Thoracic aorta (tissue), 2 donors: ENCODE results near the gene SFI1. TPM values are rescaled to one million over a fixed set of nuclear protein-coding genes. Genes with fewer than 3 reads are reported as not detected.

ENCODE experiments used
- ATAC-seq: fragments of 150-250 bp; one replicate; pipeline ENCODE4 v1.8.0; 2017; ENCODE audit warnings: low read depth; ENCODE audit not compliant: insufficient number of reproducible peaks, low FRiP score
- DNase-seq: peaks from one replicate; pipeline ENCODE4 v3.0.0-alpha.2; 2020; ENCODE audit warnings: low spot score
- H3K27ac ChIP-seq, 2 donors: fragments of 200-600 bp; sonication (generic); 1 replicate in 1 of 2; 2 replicates in 1 of 2; pipeline ENCODE4 v1.5.1; 2016; ENCODE audit warnings: mild to moderate bottlenecking in 2 of 2, moderate library complexity in 2 of 2
- H3K27me3 ChIP-seq: fragments of 200-600 bp; sonication (generic); replicated peaks from 2 replicates; pipeline ENCODE4 v1.6.0; 2016; ENCODE audit warnings: mild to moderate bottlenecking; ENCODE audit not compliant: insufficient read depth
- H3K36me3 ChIP-seq: fragments of 200-600 bp; sonication (generic); one replicate; pipeline ENCODE4 v1.5.1; 2016
- H3K4me1 ChIP-seq, 2 donors: fragments of 200-600 bp; sonication (generic); 1 replicate in 1 of 2; 2 replicates in 1 of 2; pipeline versions ENCODE4 v1.5.1 to v1.6.0; 2016; ENCODE audit warnings: low read depth in 2 of 2, mild to moderate bottlenecking in 1 of 2; ENCODE audit not compliant: control insufficient read depth in 1 of 2
- H3K4me3 ChIP-seq: fragments of 200-600 bp; sonication (generic); 2 replicates; pipeline ENCODE4 v1.5.1; 2016; ENCODE audit warnings: mild to moderate bottlenecking
- H3K9me3 ChIP-seq: fragments of 200-600 bp; sonication (generic); 2 replicates; pipeline ENCODE4 v1.5.1; 2016
- total RNA-seq, 2 donors: library from RNA; depleted of rRNA; stranded (reverse); fragments of >200 nt; gene quantifications; one replicate each; pipeline versions ENCODE4 v1.1.0 to v1.2.3, GENCODE V29; 2016
- TF ChIP-seq, protein P1 (sequence below): fragments of 200-600 bp; sonication (generic); IDR thresholded peaks from one replicate; pipeline ENCODE4 v1.5.1; 2019; ENCODE audit warnings: antibody characterized with exemption

SFI1 gene
- total RNA-seq, 2 donors from 2014 or later = 25.0 to 59.9 TPM

DNA sequence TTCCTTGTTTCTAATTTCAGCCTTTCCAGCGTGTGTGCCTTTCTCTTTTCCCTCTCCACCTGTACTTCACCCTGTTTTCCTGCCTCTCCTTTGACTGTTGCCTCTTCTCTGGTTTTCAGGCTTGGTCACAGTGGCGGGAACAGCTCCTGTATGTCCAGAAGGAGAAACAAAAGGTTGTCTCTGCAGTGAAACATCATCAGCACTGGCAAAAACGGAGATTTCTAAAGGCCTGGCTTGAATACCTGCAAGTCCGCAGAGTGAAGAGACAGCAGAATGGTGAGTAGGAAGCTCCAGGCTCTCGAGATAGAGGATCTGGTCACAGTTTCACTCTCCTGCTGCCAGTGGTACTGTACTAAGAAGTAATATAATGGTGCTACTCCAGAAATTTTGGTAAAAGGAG lies 76.6 kb downstream of the SFI1 start:
- no peak for DNase-seq
- Histone ChIP-seq H3K36me3 (peaks cover 8% of the 10 kb centered on the region), H3K27ac (no peak overlapping the region), H3K4me3 (no peak overlapping the region), H3K9me3 (no peaks in the 10 kb centered on the region), H3K4me1 (no peaks in the 10 kb centered on the region), H3K27me3 (no peaks in the 10 kb centered on the region)
- no peak for ATAC-seq
- TF ChIP-seq, protein P1, sequence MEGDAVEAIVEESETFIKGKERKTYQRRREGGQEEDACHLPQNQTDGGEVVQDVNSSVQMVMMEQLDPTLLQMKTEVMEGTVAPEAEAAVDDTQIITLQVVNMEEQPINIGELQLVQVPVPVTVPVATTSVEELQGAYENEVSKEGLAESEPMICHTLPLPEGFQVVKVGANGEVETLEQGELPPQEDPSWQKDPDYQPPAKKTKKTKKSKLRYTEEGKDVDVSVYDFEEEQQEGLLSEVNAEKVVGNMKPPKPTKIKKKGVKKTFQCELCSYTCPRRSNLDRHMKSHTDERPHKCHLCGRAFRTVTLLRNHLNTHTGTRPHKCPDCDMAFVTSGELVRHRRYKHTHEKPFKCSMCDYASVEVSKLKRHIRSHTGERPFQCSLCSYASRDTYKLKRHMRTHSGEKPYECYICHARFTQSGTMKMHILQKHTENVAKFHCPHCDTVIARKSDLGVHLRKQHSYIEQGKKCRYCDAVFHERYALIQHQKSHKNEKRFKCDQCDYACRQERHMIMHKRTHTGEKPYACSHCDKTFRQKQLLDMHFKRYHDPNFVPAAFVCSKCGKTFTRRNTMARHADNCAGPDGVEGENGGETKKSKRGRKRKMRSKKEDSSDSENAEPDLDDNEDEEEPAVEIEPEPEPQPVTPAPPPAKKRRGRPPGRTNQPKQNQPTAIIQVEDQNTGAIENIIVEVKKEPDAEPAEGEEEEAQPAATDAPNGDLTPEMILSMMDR = no peak

DNA sequence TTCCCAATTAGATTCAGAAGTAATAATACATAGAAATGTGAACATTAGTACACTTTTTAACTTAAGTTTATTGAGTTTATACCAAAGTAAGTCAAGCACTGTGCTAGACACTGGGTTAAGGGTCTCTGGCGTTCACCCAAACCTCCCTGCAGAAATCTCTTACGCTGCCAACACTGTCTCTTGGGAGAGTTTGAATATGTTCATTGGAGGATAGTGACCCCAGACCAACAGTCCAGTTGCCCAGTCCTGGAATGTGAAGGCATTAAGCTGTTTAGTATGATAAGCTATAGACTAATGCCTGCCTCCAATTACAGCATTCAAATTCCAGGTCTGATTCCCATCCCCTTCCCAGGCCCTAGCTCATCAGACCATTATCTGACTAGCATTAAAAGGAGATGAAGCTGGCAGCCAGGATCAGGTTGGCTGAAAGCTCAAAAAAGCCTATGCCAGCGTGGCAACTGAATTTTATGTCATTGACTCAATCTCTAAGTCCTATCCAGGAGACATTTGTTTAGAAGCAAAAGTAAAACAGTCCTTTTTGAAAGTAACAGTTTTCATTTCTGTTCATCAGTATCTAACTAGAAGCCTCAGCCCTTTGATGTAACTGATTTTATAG lies 77.8 kb downstream of the SFI1 start:
- ATAC-seq = no peak
- Histone ChIP-seq H3K27me3 (no peaks in the 10 kb centered on the region), H3K27ac (no peak overlapping the region), H3K4me3 (no peak overlapping the region), H3K36me3 (peaks cover 11% of the 10 kb centered on the region), H3K9me3 (no peaks in the 10 kb centered on the region), H3K4me1 (no peaks in the 10 kb centered on the region)
- TF ChIP-seq, protein P1 = no peak
- DNase-seq = no peak

GRCh38 chr22:31575190-31575589 lies 78.9 kb downstream of the SFI1 start:
- H3K4me1 ChIP-seq = no peaks in the 10 kb centered on the region
- no peaks in the 10 kb centered on the region for H3K9me3 ChIP-seq
- H3K27me3 ChIP-seq = no peaks in the 10 kb centered on the region
- TF ChIP-seq, protein P1 = no peak
- no peak overlapping the region for H3K4me3 ChIP-seq
- no peak for ATAC-seq
- DNase-seq = no peak
- H3K36me3 ChIP-seq = peaks cover 11% of the 10 kb centered on the region
- H3K27ac ChIP-seq = no peak overlapping the region

- TF ChIP-seq, protein P1 = no peak
- H3K9me3 ChIP-seq = no peaks in the 10 kb centered on the region
- H3K36me3 ChIP-seq = peaks cover 11% of the 10 kb centered on the region
- ATAC-seq = no peak
- DNase-seq = no peak
- H3K4me1 ChIP-seq = no peaks in the 10 kb centered on the region
- H3K4me3 ChIP-seq = no peak overlapping the region
- no peak overlapping the region for H3K27ac ChIP-seq
- H3K27me3 ChIP-seq = no peaks in the 10 kb centered on the region
Observed at GRCh38 chr22:31577711-31578110, 81.4 kb downstream of the SFI1 start.

DNA sequence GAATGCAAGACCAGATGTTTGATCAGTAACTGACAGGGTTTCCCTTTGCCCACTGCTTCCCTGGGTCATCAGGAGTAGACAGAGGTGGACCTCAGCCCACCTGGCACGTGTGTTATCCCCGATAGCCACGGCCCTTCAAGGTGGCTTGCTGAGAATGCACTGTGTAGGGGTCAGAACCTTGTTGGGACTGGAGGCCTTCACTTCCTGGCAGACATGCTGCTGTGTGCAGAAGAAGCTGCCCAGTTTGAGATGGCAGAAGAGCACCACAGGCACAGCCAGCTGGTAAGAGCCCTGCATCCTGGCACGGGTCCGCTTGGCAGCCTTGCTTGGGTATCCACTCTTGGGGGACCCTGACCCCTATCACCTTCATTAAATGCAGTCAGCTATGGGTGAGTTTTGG lies 81.8 kb downstream of the SFI1 start:
- TF ChIP-seq, protein P1 = no peak
- H3K4me1 ChIP-seq = no peaks in the 10 kb centered on the region
- DNase-seq (no peak), ATAC-seq (no peak)
- H3K36me3 ChIP-seq = peaks cover 11% of the 10 kb centered on the region
- no peaks in the 10 kb centered on the region for H3K27me3 ChIP-seq
- no peak overlapping the region for H3K27ac ChIP-seq
- no peak overlapping the region for H3K4me3 ChIP-seq
- no peaks in the 10 kb centered on the region for H3K9me3 ChIP-seq
